Measurements from ENCODE around the gene DMBT1.

GRCh38 chr10:122576291-122576690, 15.7 kb downstream of the DMBT1 start:
- TF ChIP-seq, protein P1, sequence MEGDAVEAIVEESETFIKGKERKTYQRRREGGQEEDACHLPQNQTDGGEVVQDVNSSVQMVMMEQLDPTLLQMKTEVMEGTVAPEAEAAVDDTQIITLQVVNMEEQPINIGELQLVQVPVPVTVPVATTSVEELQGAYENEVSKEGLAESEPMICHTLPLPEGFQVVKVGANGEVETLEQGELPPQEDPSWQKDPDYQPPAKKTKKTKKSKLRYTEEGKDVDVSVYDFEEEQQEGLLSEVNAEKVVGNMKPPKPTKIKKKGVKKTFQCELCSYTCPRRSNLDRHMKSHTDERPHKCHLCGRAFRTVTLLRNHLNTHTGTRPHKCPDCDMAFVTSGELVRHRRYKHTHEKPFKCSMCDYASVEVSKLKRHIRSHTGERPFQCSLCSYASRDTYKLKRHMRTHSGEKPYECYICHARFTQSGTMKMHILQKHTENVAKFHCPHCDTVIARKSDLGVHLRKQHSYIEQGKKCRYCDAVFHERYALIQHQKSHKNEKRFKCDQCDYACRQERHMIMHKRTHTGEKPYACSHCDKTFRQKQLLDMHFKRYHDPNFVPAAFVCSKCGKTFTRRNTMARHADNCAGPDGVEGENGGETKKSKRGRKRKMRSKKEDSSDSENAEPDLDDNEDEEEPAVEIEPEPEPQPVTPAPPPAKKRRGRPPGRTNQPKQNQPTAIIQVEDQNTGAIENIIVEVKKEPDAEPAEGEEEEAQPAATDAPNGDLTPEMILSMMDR (IDR thresholded peaks at IDR 0.05) = no peak
- TF ChIP-seq EZH2phosphoT487 (IDR thresholded peaks at IDR 0.05) = no peak
- TF ChIP-seq EZH2 (IDR thresholded peaks at IDR 0.05) = no peak
